Stimulated activated CD8-positive, alpha-beta memory T cell treated with anti-CD3 and anti-CD28 coated beads, Interleukin-4, amount 100 ng/mL, for 4 hours (primary cell): ENCODE data around the gene PGAP3.

ENCODE experiments used
- DNase-seq, 2 donors: peaks; one replicate each; pipeline ENCODE4 v3.0.0-alpha.2; 2020; ENCODE audit warnings: low read depth in 2 of 2, low spot score in 1 of 2

PGAP3 gene

GRCh38 chr17:39624313-39624712 lies 63.5 kb downstream of the PGAP3 start:
- no peak for DNase-seq

GRCh38 chr17:39623356-39623950 lies 64.4 kb downstream of the PGAP3 start:
- DNase-seq, result peak; percentile 64 to 88

GRCh38 chr17:39622380-39623006 lies 65.4 kb downstream of the PGAP3 start:
- DNase-seq, result no peak

GRCh38 chr17:39621523-39622379 lies 66.1 kb downstream of the PGAP3 start:
- DNase-seq, result peak; percentile 65 to 90
